Activated naive CD4-positive, alpha-beta T cell treated with anti-CD3 and anti-CD28 coated beads, Interleukin-2, amount 50 U/mL, for 72 hours (primary cell): ENCODE measurements around the gene LCA5L. TPM values are rescaled to one million over a fixed set of nuclear protein-coding genes. Genes with fewer than 3 reads are reported as not detected.
A peak's percentile ranks its signal among the peaks of the same experiment; 100 is the strongest.
"Not testable (repeated sequence)": the region's sequence is repeated elsewhere in the genome, so short reads cannot be mapped to it uniquely, and the experiment has no call there.

Source experiments
- ATAC-seq, 2 donors: fragments of 150-1000 bp; cut with Tn5 transposase; 2 replicates each; pipeline ENCODE4 v1.10.0; 2021; ENCODE audit warnings: mild to moderate bottlenecking in 2 of 2, moderate library complexity in 2 of 2
- DNase-seq, 2 donors: peaks; one replicate each; pipeline ENCODE4 v3.0.0; 2021 to 2022; ENCODE audit warnings: low spot score in 2 of 2
- H3K27ac Mint-ChIP-seq, 2 donors: one replicate each; pipeline ENCODE4 v1.8.0; 2022; ENCODE audit warnings: mild to moderate bottlenecking in 2 of 2, mixed read lengths in 2 of 2
- H3K36me3 Mint-ChIP-seq, 2 donors: one replicate each; pipeline ENCODE4 v1.8.0; 2022; ENCODE audit warnings: mixed read lengths in 2 of 2
- H3K9me3 Mint-ChIP-seq, 2 donors: one replicate each; pipeline ENCODE4 v1.8.0; 2022; ENCODE audit warnings: mixed read lengths in 2 of 2
- total RNA-seq, 2 donors: library from RNA; stranded (reverse); gene quantifications; one replicate each; pipeline ENCODE4 v1.2.3, GENCODE V29; 2022

The LCA5L gene
- total RNA-seq, 2 donors from 2014 or later = not detected

DNA sequence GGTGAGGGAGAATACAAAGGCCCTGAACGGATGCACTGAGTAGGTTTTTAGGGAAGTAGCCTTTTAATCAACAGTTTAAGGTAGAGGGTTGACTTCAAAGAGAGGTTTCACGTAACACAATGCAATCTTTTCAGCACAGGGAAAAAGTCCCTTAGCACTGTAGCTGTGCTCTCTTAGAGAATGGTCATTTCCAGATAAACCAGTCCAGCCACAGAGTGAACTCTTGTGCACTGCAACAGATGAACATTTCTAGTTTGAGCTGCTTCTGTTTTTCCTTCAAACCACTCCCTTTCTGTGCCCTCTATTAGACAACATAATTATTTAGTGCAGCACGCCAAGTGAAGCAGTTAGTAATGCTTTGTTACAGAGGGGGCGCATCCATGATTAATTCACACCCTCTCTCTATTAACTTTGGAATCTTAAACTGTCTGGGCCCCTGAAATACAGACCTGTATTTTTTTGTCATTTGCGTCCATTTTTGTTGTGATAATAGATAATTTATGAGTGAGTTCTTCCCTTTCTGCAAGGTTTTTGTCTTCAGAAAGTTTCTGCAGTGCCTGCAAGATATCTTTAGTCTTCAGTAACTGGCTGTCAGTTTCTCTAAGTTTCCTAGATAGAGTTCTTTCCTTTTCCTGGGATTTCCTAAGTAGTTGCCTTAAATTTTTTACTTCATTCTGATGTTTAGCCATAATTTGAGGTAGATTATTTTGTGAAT, 22.9 kb downstream of the LCA5L start:
- DNase-seq (no peak), ATAC-seq (no peak)
- Mint-ChIP-seq H3K9me3 (no peaks in the 10 kb centered on the region), H3K27ac (no peak overlapping the region), H3K36me3 (peaks cover 0 to 5% of the 10 kb centered on the region in 2 donors)

DNA sequence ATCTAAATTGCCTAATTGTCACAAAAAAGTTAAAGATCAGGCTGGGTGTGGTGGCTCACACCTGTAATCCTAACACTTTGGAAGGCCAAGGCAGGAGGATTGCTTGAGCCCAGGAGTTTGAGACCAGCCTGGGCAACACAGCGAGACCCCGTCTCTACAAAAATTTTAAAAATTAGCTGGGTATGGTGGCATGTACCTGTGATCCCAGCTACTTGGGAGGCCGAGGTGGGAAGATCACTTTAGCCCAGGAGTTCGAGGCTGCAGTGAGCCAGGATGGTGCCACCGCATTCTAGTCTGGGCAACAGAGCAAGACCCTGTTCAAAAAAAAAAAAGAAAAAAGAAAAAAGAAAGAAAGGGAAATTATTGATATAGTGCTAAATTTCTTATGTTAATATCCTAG, 26.4 kb downstream of the LCA5L start:
- peaks cover 0 to 10% of the 10 kb centered on the region in 2 donors for H3K36me3 Mint-ChIP-seq
- DNase-seq, H3K27ac Mint-ChIP-seq, H3K9me3 Mint-ChIP-seq, ATAC-seq: not testable (repeated sequence)

- H3K36me3 Mint-ChIP-seq = peaks cover 13 to 14% of the 10 kb centered on the region in 2 donors
- ATAC-seq = no peak
- no peak overlapping the region for H3K27ac Mint-ChIP-seq
- peaks cover 0 to 6% of the 10 kb centered on the region in 2 donors for H3K9me3 Mint-ChIP-seq
- no peak for DNase-seq
These were observed 39.5 kb downstream of the LCA5L start for GRCh38 chr21:39406065-39406464.

DNA sequence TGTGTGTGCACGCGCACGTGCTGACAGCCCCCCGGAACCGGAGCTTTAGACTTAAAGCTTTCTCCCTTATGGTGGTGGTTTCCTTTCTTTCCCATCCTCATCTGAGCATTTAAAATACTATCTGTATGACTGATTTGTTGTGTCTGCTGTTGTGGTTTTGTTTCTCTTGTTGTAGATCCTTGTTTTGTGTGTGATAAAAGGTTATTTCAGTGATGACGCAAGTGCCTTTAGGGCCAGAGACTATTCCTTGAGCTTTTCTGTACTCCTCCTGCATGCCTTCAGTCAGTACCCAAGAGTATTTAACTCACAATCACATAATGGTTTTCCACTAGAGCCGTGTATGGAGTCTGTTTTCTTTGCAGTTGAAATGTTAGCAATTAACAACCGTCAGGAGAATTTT, 45.4 kb downstream of the LCA5L start:
- no peak for ATAC-seq
- Mint-ChIP-seq H3K36me3 (no peaks in the 10 kb centered on the region), H3K27ac (no peak overlapping the region), H3K9me3 (no peaks in the 10 kb centered on the region)
- DNase-seq = no peak

DNA sequence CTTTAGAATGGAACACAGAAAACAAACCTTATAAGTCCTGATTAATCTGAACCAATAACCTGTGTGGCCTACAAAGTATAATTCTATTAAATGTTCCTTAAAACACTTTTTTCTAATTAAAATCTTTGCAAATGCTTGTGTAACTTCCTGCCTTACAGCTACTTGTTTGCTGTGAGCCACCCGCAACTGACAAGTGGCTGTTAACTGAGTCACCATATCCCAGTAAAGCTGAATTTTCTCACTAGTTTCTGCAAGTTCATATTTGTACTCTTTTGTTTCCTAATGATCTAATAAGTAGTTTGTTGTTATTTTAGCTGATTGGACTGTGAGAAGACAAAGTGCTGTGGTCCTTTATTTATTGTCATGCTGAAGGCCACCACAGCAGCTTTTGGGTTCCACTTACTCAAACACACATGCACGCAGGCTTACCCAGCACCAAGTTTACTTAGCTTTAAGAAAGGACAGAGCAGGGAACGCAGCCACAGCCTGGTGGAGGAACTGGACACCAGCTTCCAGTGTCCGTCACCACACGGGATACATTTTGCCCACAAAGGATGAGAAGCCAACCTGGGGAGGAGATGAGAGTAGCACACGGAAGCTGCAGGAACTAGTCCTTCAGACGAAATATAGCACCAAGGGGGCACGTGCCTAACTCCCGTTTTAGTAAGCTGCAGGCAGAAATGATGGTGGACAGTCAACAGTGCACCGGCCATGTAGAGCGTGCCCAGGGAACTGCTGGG, 47.8 kb downstream of the LCA5L start:
- Mint-ChIP-seq H3K27ac (no peak overlapping the region), H3K9me3 (no peaks in the 10 kb centered on the region), H3K36me3 (peaks cover 0 to 5% of the 10 kb centered on the region in 2 donors)
- no peak for ATAC-seq
- DNase-seq = no peak

DNA sequence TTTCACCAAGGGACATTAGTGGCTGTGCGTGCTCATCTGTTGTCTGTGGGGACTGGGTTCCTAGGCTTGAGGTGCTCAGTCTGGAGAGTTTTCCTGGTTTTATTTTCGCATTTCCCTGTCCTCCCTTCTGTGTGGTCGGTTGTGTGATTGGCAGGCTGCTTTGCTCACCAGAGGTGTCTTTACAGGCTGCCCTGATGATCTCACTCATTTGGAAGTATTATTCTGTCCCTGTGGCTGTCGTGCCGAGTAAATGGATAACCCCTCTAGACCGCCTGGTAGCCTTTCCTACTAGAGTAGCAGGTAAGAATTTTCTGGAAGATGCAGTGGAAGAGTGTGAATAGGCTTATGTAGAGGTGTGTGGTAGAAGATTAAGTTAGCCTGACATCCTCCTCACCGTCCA, 52.6 kb downstream of the LCA5L start:
- ATAC-seq (no peak), DNase-seq (no peak)
- H3K9me3 Mint-ChIP-seq = no peaks in the 10 kb centered on the region
- peaks cover 0 to 11% of the 10 kb centered on the region in 2 donors for H3K36me3 Mint-ChIP-seq
- no peak overlapping the region for H3K27ac Mint-ChIP-seq

GRCh38 chr21:39390212-39390765, 55.3 kb downstream of the LCA5L start:
- Mint-ChIP-seq H3K9me3 (no peaks in the 10 kb centered on the region), H3K36me3 (peaks cover 0 to 11% of the 10 kb centered on the region in 2 donors), H3K27ac (no peak overlapping the region)
- no peak for DNase-seq
- no peak for ATAC-seq

GRCh38 chr21:39388811-39389155, 56.8 kb downstream of the LCA5L start:
- no peaks in the 10 kb centered on the region for H3K9me3 Mint-ChIP-seq
- DNase-seq = no peak
- peak overlapping the region; percentile 47 to 83 for H3K27ac Mint-ChIP-seq
- ATAC-seq = no peak
- H3K36me3 Mint-ChIP-seq = peaks cover 0 to 11% of the 10 kb centered on the region in 2 donors

GRCh38 chr21:39388038-39388810, 57.4 kb downstream of the LCA5L start:
- no peaks in the 10 kb centered on the region for H3K9me3 Mint-ChIP-seq
- peak; percentile 87 to 96 for DNase-seq
- peak; percentile 87 to 90 for ATAC-seq
- H3K36me3 Mint-ChIP-seq = peaks cover 0 to 10% of the 10 kb centered on the region in 2 donors
- H3K27ac Mint-ChIP-seq = peak overlapping the region; percentile 83 to 97

GRCh38 chr21:39387461-39388037, 58.0 kb downstream of the LCA5L start:
- ATAC-seq (peak; percentile 59 to 67), DNase-seq (peak; percentile 91 to 92)
- Mint-ChIP-seq H3K9me3 (no peaks in the 10 kb centered on the region), H3K36me3 (peaks cover 0 to 3% of the 10 kb centered on the region in 2 donors), H3K27ac (peak overlapping the region; percentile 83 to 97)

- no peaks in the 10 kb centered on the region for H3K9me3 Mint-ChIP-seq
- H3K27ac Mint-ChIP-seq = peak overlapping the region; percentile 83 to 97
- ATAC-seq (no peak), DNase-seq (no peak)
- no peaks in the 10 kb centered on the region for H3K36me3 Mint-ChIP-seq
These were observed 58.7 kb downstream of the LCA5L start for GRCh38 chr21:39386899-39387298.

DNA sequence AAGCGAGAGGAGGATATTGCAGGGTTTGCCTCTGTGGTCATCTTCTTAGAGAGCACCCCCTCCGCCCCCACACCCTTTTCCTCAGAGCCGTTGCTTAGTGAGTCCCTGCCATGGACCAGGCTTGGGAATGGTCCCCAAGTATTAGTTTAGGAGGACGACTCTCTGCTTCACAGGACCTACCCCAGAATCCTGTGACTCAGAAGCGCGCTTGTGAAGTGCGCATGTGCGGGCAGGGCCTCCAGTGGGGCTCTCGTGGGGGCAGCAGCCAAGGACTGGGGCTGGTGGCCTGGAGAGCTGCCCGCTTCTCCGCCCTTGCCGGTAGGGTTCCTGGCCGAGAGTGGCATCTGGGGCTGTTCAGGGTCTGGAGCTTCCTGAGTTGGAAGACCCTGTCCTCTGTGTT, 59.4 kb downstream of the LCA5L start:
- ATAC-seq = no peak
- DNase-seq = no peak
- Mint-ChIP-seq H3K27ac (peak overlapping the region in 1 of 2 donors; percentile 49), H3K9me3 (no peaks in the 10 kb centered on the region), H3K36me3 (no peaks in the 10 kb centered on the region)

GRCh38 chr21:39385299-39386145, 60.1 kb downstream of the LCA5L start:
- peak; percentile 32 to 73 for DNase-seq
- Mint-ChIP-seq H3K36me3 (no peaks in the 10 kb centered on the region), H3K9me3 (no peaks in the 10 kb centered on the region), H3K27ac (peak overlapping the region; percentile 22 to 49)
- ATAC-seq = peak; percentile 40 to 61

DNA sequence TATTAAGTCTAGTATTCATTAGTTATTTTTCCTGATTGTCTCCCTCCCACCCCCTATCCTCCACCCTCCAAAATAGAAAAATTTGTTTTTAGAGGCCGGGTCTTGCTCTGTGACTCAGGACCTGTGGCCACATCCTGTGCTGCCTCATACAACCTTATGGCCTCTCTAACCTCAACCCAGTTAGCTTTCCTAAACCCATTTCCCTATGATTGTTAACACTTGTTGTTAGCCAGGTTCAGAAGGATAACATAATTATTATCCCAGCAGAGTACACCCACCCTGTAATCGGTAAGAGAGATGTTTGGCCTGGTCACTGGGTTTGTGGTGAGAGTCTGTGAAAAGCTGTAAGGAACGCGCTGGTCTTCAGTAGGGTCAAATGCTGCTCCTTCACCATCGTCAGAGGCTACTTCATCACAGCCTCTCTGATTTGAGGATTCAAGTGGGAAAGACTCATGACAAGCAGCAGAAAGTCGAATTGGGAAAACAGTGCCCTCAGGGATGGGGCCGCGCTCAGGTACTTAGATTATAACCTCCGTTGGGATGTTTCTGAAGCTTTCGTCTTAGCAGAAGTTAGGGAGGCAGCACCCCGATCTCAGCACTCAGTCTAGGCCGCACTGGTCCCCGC, 60.8 kb downstream of the LCA5L start:
- no peak for ATAC-seq
- Mint-ChIP-seq H3K9me3 (no peaks in the 10 kb centered on the region), H3K27ac (peak overlapping the region; percentile 49 to 82), H3K36me3 (no peaks in the 10 kb centered on the region)
- no peak for DNase-seq

GRCh38 chr21:39382096-39382495, 63.5 kb downstream of the LCA5L start:
- H3K27ac Mint-ChIP-seq = peak overlapping the region in 1 of 2 donors; percentile 2
- DNase-seq, H3K36me3 Mint-ChIP-seq, ATAC-seq, H3K9me3 Mint-ChIP-seq: not testable (repeated sequence)
